GM23248 (cell line): Measurements from ENCODE around the gene ADIRF. TPM values are rescaled to one million over a fixed set of nuclear protein-coding genes. Genes with fewer than 3 reads are reported as not detected.
"Not testable (repeated sequence)": the region's sequence is repeated elsewhere in the genome, so short reads cannot be mapped to it uniquely, and the experiment has no call there.

Experiments
- DNase-seq: peaks from one replicate; pipeline ENCODE4 v3.0.0-alpha.2; 2015
- H2AFZ ChIP-seq: fragments of 200-600 bp; sonication (generic); 2 replicates; pipeline ENCODE4 v1.6.1; 2016; ENCODE audit warnings: antibody characterized with exemption
- H3F3A ChIP-seq: fragments of 200-600 bp; sonication (generic); 2 replicates; pipeline ENCODE4 v1.6.1; 2016; ENCODE audit warnings: mild to moderate bottlenecking, antibody characterized with exemption, mixed run types; ENCODE audit not compliant: insufficient read depth
- H3K27ac ChIP-seq: fragments of 200-600 bp; sonication (generic); 2 replicates; pipeline ENCODE4 v1.5.1; 2016; ENCODE audit warnings: mild to moderate bottlenecking
- H3K27me3 ChIP-seq: fragments of 200-600 bp; sonication (generic); replicated peaks from 2 replicates; pipeline ENCODE4 v1.6.1; 2016; ENCODE audit warnings: mild to moderate bottlenecking; ENCODE audit not compliant: insufficient read depth
- H3K36me3 ChIP-seq: fragments of 200-600 bp; sonication (generic); 2 replicates; pipeline ENCODE4 v1.6.1; 2016; ENCODE audit warnings: low read depth, mild to moderate bottlenecking
- H3K4me1 ChIP-seq: fragments of 200-600 bp; sonication (generic); 2 replicates; pipeline ENCODE4 v1.6.1; 2016; ENCODE audit warnings: mild to moderate bottlenecking; ENCODE audit not compliant: insufficient read depth
- H3K4me2 ChIP-seq: fragments of 200-600 bp; sonication (generic); one replicate; pipeline ENCODE4 v1.6.1; 2016; ENCODE audit warnings: mild to moderate bottlenecking; ENCODE audit not compliant: unreplicated experiment
- H3K4me3 ChIP-seq: fragments of 200-600 bp; sonication (generic); 2 replicates; pipeline ENCODE4 v1.5.1; 2016; ENCODE audit warnings: mild to moderate bottlenecking
- H3K79me2 ChIP-seq: fragments of 200-600 bp; sonication (generic); 2 replicates; pipeline ENCODE4 v1.6.1; 2016; ENCODE audit warnings: mild to moderate bottlenecking; ENCODE audit not compliant: insufficient read depth
- H3K9ac ChIP-seq: fragments of 200-600 bp; sonication (generic); 2 replicates; pipeline ENCODE4 v1.6.1; 2016; ENCODE audit warnings: mild to moderate bottlenecking
- H3K9me2 ChIP-seq: fragments of 200-600 bp; sonication (generic); 2 replicates; pipeline ENCODE4 v1.6.1; 2016; ENCODE audit warnings: mixed run types, mild to moderate bottlenecking, moderate library complexity; ENCODE audit not compliant: insufficient read depth
- H3K9me3 ChIP-seq: fragments of 200-600 bp; sonication (generic); one replicate; pipeline ENCODE4 v1.6.1; 2017; ENCODE audit warnings: low read depth
- H4K20me1 ChIP-seq: fragments of 200-600 bp; sonication (generic); 2 replicates; pipeline ENCODE4 v1.6.0; 2016; ENCODE audit not compliant: insufficient read depth
- EZH2 ChIP-seq: fragments of 200-600 bp; sonication (generic); IDR thresholded peaks from 2 replicates; pipeline ENCODE4 v1.6.1; 2018; ENCODE audit warnings: antibody characterized with exemption, mild to moderate bottlenecking; ENCODE audit not compliant: insufficient read depth, poor library complexity, severe bottlenecking
- EZH2phosphoT487 ChIP-seq: fragments of 200-600 bp; sonication (generic); IDR thresholded peaks from 2 replicates; pipeline ENCODE4 v1.6.1; 2018; ENCODE audit warnings: antibody characterized with exemption, moderate library complexity, mild to moderate bottlenecking, low read depth; ENCODE audit not compliant: insufficient read depth
- WGBS, 2 experiments: methylation state at CpG; one replicate each; pipeline ENCODE4 v1.1.6; 2015 to 2017; ENCODE audit warnings: low lambda C conversion rate in 2 of 2, low coverage in 1 of 2; ENCODE audit errors: missing lambda C conversion rate in 2 of 2; 5-methylcytosine and 5-hydroxymethylcytosine counted together
- in situ Hi-C: fragments of 300-500 bp; cut with MboI; formaldehyde crosslinking; loops from 2 replicates; pipeline ENCODE4 v1.15.0; 2020
- polyA plus RNA-seq: library from polyadenylated mRNA; unstranded; fragments of >200 nt; fragmentation: Nextera tagmentation; extraction: Ambion mirVana; gene quantifications from 2 replicates; pipeline ENCODE4 v1.2.1, GENCODE V29; 2016
- total RNA-seq: library from RNA; depleted of rRNA; stranded (reverse); fragments of >200 nt; shearing (Covaris generic); gene quantifications from 2 replicates; pipeline ENCODE4 v1.2.3, GENCODE V29; 2014

Gene ADIRF
- total and polyA plus RNA-seq, 2 experiments from 2014 or later = 17.6 to 175 TPM

DNA sequence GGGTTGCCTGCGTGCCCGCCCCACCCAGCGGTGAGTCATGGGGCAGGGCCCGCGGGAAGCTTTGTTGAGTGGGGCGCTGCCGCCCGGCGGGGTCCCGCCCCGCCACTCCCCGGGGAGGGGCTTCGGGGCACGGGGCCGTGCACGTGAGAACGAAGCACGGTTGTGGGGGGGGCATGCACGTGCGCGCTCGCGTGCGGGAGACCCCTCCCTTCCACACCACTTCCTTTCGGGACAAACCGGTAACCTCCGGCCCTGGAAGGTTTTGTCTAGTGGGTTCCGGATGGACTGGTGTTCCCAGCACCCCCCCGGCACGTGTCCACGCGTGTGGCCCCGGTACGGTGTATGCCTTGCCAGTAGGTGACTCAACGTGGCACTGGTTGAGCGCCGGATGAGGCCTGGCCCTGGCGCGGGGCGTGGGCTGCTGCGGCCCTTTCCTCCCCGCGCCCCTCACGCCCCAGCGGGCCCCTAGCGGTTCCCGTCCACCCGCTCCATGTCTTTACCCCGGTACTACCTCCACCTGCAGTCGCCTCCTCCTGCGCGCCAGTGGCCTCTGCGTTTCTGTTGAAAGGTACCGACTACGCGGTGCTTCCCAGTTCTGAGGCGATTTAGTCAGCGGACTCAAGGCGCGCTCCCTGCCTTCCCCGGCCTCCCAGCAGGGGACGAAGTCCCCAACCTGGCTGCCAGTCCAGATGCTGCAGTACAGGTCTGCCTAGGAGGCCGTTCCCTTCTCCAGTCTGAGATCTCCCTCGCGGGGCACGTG, 3.1 kb downstream of the ADIRF start:
- in situ Hi-C loops = no loop called here
- H3K27me3 ChIP-seq = no peaks in the 10 kb centered on the region
- peak overlapping the region; percentile 100 for H3K4me2 ChIP-seq
- H3F3A ChIP-seq = peaks cover 27% of the 10 kb centered on the region
- 10 to 12% methylated on average over 41 to 56 of the region's 66 CpGs for WGBS, 2 experiments
- no peaks in the 10 kb centered on the region for H4K20me1 ChIP-seq
- no peaks in the 10 kb centered on the region for H3K9me3 ChIP-seq
- H2AFZ ChIP-seq = peak overlapping the region; percentile 66
- no peaks in the 10 kb centered on the region for H3K36me3 ChIP-seq
- peak; percentile 97 for DNase-seq
- H3K79me2 ChIP-seq = peaks cover 18% of the 10 kb centered on the region
- H3K4me3 ChIP-seq = peak overlapping the region; percentile 94
- H3K9me2 ChIP-seq = no peaks in the 10 kb centered on the region
- peaks cover 39% of the 10 kb centered on the region for H3K4me1 ChIP-seq
- H3K27ac ChIP-seq = peak overlapping the region; percentile 99
- TF ChIP-seq EZH2 (no peak), EZH2phosphoT487 (no peak)
- H3K9ac ChIP-seq = peak overlapping the region; percentile 100

- H3K27ac ChIP-seq = no peak overlapping the region
- H3K27me3 ChIP-seq = no peaks in the 10 kb centered on the region
- no peak overlapping the region for H2AFZ ChIP-seq
- H3K4me1 ChIP-seq = peaks cover 35% of the 10 kb centered on the region
- no peak overlapping the region for H3K4me2 ChIP-seq
- H3K4me3 ChIP-seq = no peak overlapping the region
- H3K9me2 ChIP-seq = no peaks in the 10 kb centered on the region
- peaks cover 11% of the 10 kb centered on the region for H3K79me2 ChIP-seq
- no peak overlapping the region for H3K9ac ChIP-seq
- H3K9me3 ChIP-seq = no peaks in the 10 kb centered on the region
- H3K36me3 ChIP-seq = no peaks in the 10 kb centered on the region
- in situ Hi-C loops = no loop called here
- peaks cover 34% of the 10 kb centered on the region for H3F3A ChIP-seq
- no peak for DNase-seq
- no peaks in the 10 kb centered on the region for H4K20me1 ChIP-seq
- TF ChIP-seq EZH2phosphoT487 = no peak
- TF ChIP-seq EZH2 = no peak
- WGBS, 2 experiments = 86 to 96% methylated on average over 10 to 11 of the region's 11 CpGs
Observed at GRCh38 chr10:86972613-86973380, 4.5 kb downstream of the ADIRF start.

- no peak for TF ChIP-seq EZH2phosphoT487
- no peak for TF ChIP-seq EZH2
- DNase-seq = no peak
- Histone ChIP-seq H3K9me2 (no peaks in the 10 kb centered on the region), H3K9ac (no peak overlapping the region), H4K20me1 (no peaks in the 10 kb centered on the region), H3K4me3 (no peak overlapping the region), H3K27ac (no peak overlapping the region), H3K27me3 (no peaks in the 10 kb centered on the region), H3K9me3 (no peaks in the 10 kb centered on the region), H3K79me2 (no peaks in the 10 kb centered on the region), H3K4me2 (no peak overlapping the region), H3F3A (peaks cover 29% of the 10 kb centered on the region), H3K4me1 (peaks cover 40% of the 10 kb centered on the region), H2AFZ (no peak overlapping the region), H3K36me3 (no peaks in the 10 kb centered on the region)
- in situ Hi-C loops = no loop called here
- 77 to 79% methylated on average over 7 of the region's 7 CpGs for WGBS, 2 experiments
Observed at GRCh38 chr10:86974484-86974883, 6.2 kb downstream of the ADIRF start.

DNA sequence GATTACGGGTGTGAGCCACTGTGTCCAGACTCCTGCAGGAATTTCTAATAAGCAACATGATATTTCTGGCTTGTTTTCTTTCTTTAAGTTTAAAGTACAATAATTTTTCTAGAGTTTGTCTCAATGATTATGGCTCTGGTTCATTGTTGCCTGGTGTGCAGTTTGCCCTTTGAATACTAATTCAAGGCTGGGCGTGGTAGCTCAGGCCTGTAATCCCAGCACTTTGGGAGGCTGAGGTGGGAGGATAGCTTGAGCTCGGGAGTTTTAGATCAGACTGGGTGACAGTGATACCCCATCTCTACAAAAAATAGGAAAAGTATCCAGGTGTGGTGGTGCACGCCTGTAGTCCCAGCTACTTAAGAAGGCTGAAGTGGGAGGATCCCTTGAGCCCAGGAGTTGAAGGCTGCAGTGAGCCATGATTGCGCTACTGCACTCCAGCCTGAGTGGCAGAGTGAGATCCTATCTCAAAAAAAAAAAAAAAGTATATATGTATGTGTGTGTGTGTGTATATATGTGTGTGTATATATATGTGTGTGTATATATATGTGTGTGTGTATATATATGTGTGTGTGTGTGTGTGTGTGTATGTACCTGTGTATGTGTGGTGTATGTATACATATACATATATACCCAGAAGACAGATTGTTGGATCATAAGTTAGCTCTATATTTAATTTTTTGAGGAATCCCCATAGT, 8.2 kb downstream of the ADIRF start:
- no peak for DNase-seq
- Histone ChIP-seq H3K79me2 (no peaks in the 10 kb centered on the region), H3F3A (peaks cover 16% of the 10 kb centered on the region), H3K9me2 (no peaks in the 10 kb centered on the region), H2AFZ (no peak overlapping the region), H3K4me1 (peaks cover 38% of the 10 kb centered on the region), H3K4me3 (no peak overlapping the region), H3K36me3 (no peaks in the 10 kb centered on the region), H3K9ac (no peak overlapping the region), H3K4me2 (no peak overlapping the region), H3K27ac (no peak overlapping the region), H3K9me3 (no peaks in the 10 kb centered on the region), H4K20me1 (no peaks in the 10 kb centered on the region), H3K27me3 (no peaks in the 10 kb centered on the region)
- in situ Hi-C loops = no loop called here
- TF ChIP-seq EZH2phosphoT487 (no peak), EZH2 (no peak)
- 91 to 95% methylated on average over 5 of the region's 5 CpGs for WGBS, 2 experiments

GRCh38 chr10:86978457-86978856, 10.2 kb downstream of the ADIRF start:
- H4K20me1 ChIP-seq, H3K36me3 ChIP-seq, H3K9ac ChIP-seq, H3K9me3 ChIP-seq, H3K9me2 ChIP-seq, H3K4me2 ChIP-seq, H3F3A ChIP-seq, H3K79me2 ChIP-seq, in situ Hi-C loops, H3K4me3 ChIP-seq, H3K27me3 ChIP-seq, H2AFZ ChIP-seq, H3K27ac ChIP-seq: not testable (repeated sequence)
- 47 to 49% methylated on average over 3 of the region's 3 CpGs for WGBS, 2 experiments
- peaks cover 29% of the 10 kb centered on the region for H3K4me1 ChIP-seq
- peak; percentile 46 for DNase-seq
